ENCODE measurements around the gene TRIP12. TPM values are rescaled to one million over a fixed set of nuclear protein-coding genes. Genes with fewer than 3 reads are reported as not detected.

The TRIP12 gene
- total RNA-seq, 2 experiments from 2014 or later = 208 to 212 TPM

GRCh38 chr2:229832510-229832898 is 89.3 kb downstream of the TRIP12 start:
- Mint-ChIP-seq H3K4me3 (no peak overlapping the region), H3K27ac (no peak overlapping the region), H3K36me3 (ENCODE audit: low read depth) (peaks cover 45% of the 10 kb centered on the region), H3K4me1 (ENCODE audit: low read depth) (peaks cover 41% of the 10 kb centered on the region), H3K27me3 (no peaks in the 10 kb centered on the region), H3K9me3 (no peaks in the 10 kb centered on the region)
- ATAC-seq (peak; percentile 42), DNase-seq (no peak)
- no peak for TF ChIP-seq CTCF (IDR thresholded peaks at IDR 0.05)
- POLR2A ChIA-PET = no interaction called here
- intact Hi-C loops (cut with micrococcal nuclease) = no loop called here
- CTCF ChIA-PET = interaction anchor here (0.6 to 2.2 kb wide), 4 partner anchors 9 to 33 kb away, joined by 3 to 9 read pairs (median 4); no protein-coding TSS in a partner anchor

DNA sequence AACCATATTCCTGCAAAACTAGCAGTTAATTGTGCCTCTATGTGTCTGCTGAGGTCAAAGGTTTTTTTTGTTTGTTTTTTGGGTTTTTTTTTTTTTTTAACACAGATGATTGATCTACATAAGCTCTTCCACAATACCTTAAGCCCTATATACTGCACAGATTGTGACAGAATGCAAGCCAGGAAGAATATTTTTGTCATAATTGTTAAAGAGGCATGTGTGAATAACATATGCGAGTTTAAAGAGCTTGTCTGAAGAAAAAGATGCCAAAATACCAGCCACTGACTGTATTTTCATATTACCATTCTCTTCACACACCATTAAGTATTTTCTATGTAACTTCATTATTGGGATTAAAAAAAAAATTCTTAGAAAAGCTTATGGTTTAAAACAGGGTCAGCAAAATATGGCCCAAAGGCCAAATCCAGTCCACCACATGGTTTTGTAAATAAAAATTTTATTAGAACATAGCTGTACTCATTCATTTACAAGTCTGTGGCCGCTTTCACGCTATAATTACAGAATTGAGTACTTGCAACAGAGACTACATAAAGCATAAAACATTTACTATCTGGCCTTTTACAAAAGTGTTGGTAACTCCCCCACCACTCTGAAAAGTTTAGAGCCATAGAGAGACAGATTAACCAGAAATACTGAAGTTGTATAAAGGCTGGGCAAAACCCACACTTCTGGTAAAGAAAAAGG is 89.9 kb downstream of the TRIP12 start:
- H3K4me3 Mint-ChIP-seq = no peak overlapping the region
- POLR2A ChIA-PET = no interaction called here
- intact Hi-C loops (cut with micrococcal nuclease) = no loop called here
- no peak for TF ChIP-seq CTCF (IDR thresholded peaks at IDR 0.05)
- peaks cover 39% of the 10 kb centered on the region for H3K4me1 Mint-ChIP-seq (ENCODE audit: low read depth)
- H3K27me3 Mint-ChIP-seq = no peaks in the 10 kb centered on the region
- no peak for ATAC-seq
- H3K9me3 Mint-ChIP-seq = no peaks in the 10 kb centered on the region
- H3K27ac Mint-ChIP-seq = no peak overlapping the region
- DNase-seq = no peak
- CTCF ChIA-PET = interaction anchor here (0.6 to 2.2 kb wide), 5 partner anchors 9 to 79 kb away, joined by 3 to 9 read pairs (median 5); no protein-coding TSS in a partner anchor
- H3K36me3 Mint-ChIP-seq (ENCODE audit: low read depth) = peaks cover 42% of the 10 kb centered on the region

DNA sequence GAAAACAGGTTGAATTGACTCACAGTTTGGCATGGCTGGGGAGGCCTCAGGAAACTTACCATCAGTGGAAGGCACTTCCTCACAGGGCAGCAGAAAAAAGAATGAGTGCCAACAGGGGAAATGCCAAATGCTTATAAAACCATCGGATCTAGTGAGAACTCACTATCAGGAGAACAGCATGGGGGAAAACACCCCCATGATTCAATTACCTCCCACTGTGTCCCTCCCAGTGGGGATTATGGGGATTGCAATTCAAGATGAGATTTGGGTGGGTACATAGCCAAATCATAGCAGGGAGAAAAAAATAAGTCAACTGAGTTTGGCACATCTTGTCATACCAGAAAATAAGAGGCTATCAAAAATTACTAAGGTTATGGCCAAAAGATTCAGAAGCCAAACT is 96.3 kb downstream of the TRIP12 start:
- intact Hi-C loops (cut with micrococcal nuclease) = no loop called here
- H3K4me3 Mint-ChIP-seq = no peak overlapping the region

DNA sequence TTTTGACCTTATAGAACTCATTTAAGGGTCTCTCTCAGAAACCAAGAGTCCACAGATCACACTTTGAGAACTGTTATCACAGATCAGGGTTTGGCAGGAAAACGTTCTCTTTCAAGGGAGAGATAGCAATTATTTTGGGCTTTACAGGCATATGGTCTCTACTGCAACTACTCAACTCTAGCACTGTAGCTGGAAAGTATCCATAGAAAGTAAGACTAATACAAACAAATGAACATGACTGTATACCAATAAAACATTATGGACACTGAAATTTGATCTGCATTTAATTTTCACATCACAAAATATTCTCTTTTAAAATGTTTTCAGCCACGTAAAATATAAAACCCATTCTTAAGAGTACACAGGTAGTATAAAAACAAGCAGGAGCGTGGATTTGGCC is 100.5 kb downstream of the TRIP12 start:
- Mint-ChIP-seq H3K36me3 (ENCODE audit: low read depth) (peaks cover 47% of the 10 kb centered on the region), H3K27me3 (no peaks in the 10 kb centered on the region), H3K4me1 (ENCODE audit: low read depth) (peaks cover 25% of the 10 kb centered on the region), H3K4me3 (no peak overlapping the region), H3K9me3 (peaks cover 5% of the 10 kb centered on the region), H3K27ac (no peak overlapping the region)
- intact Hi-C loops (cut with micrococcal nuclease) = loop anchor here (5.0 kb wide), 2 partner anchors 51 to 971 kb away; no protein-coding TSS in a partner anchor
- ATAC-seq = no peak
- TF ChIP-seq CTCF (IDR thresholded peaks at IDR 0.05) = no peak
- DNase-seq = no peak
- ChIA-PET POLR2A (no interaction called here), CTCF (no interaction called here)

More for the DNA sequence above, 96.3 kb downstream of the TRIP12 start:
- peak overlapping the region; percentile 25 for H3K27ac Mint-ChIP-seq
- no peak for TF ChIP-seq CTCF (IDR thresholded peaks at IDR 0.05)
- ChIA-PET POLR2A (no interaction called here), CTCF (no interaction called here)
- ATAC-seq = no peak
- no peak for DNase-seq
- H3K4me1 Mint-ChIP-seq (ENCODE audit: low read depth) = peaks cover 24% of the 10 kb centered on the region
- peaks cover 5% of the 10 kb centered on the region for H3K9me3 Mint-ChIP-seq
- H3K27me3 Mint-ChIP-seq = no peaks in the 10 kb centered on the region
- H3K36me3 Mint-ChIP-seq (ENCODE audit: low read depth) = peaks cover 47% of the 10 kb centered on the region

DNA sequence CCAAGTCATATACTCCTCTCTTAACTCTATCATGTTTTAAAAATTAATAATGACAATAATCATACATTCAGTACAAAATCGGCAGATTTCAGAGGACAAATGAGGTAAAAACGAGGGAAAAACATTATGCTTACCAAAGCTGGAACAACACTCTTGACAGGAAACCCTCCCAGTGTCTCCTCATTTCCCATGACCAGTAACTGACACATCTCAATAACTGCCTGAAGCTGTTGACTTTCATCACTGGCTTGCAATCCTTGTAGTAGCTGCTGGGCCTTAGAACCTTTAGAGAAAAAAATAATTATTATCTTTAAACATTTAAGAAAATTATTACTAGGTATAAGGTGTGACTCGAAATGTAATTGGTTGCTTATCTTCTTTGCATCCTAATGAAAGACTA is 103.6 kb downstream of the TRIP12 start:
- H3K27ac Mint-ChIP-seq = no peak overlapping the region
- no peak for TF ChIP-seq CTCF (IDR thresholded peaks at IDR 0.05)
- CTCF ChIA-PET = interaction anchor here (1.2 to 1.4 kb wide), 2 partner anchors 17 to 18 kb away, joined by 3 to 4 read pairs; no protein-coding TSS in a partner anchor
- peaks cover 22% of the 10 kb centered on the region for H3K4me1 Mint-ChIP-seq (ENCODE audit: low read depth)
- ATAC-seq (no peak), DNase-seq (no peak)
- H3K4me3 Mint-ChIP-seq = no peak overlapping the region
- no peaks in the 10 kb centered on the region for H3K27me3 Mint-ChIP-seq
- peaks cover 33% of the 10 kb centered on the region for H3K36me3 Mint-ChIP-seq (ENCODE audit: low read depth)
- intact Hi-C loops (cut with micrococcal nuclease) = no loop called here
- no peaks in the 10 kb centered on the region for H3K9me3 Mint-ChIP-seq
- POLR2A ChIA-PET = no interaction called here

Data from activated CD8-positive, alpha-beta T cell treated with anti-CD3 and anti-CD28 coated beads for 36 hours (primary cell).